Mesendoderm (in vitro differentiated cells): ENCODE measurements around the gene SIAH1.
"Not testable (repeated sequence)": the region's sequence is repeated elsewhere in the genome, so short reads cannot be mapped to it uniquely, and the experiment has no call there.

Source experiments
- DNase-seq: peaks from one replicate; pipeline ENCODE4 v3.0.0; 2013
- H2AK5ac ChIP-seq: 2 replicates; pipeline ENCODE4 v1.6.1; 2013; ENCODE audit warnings: low read length, inconsistent platforms
- H2BK120ac ChIP-seq: 2 replicates; pipeline ENCODE4 v1.6.1; 2013; ENCODE audit warnings: low read depth, mild to moderate bottlenecking, low read length, moderate library complexity, mixed read lengths
- H2BK15ac ChIP-seq: replicated peaks from 2 replicates; pipeline ENCODE4 v1.6.1; 2013; ENCODE audit warnings: low read depth, mild to moderate bottlenecking, moderate library complexity
- H2BK5ac ChIP-seq: 2 replicates; pipeline ENCODE4 v1.6.1; 2013; ENCODE audit warnings: low read length, inconsistent platforms
- H3K18ac ChIP-seq: 2 replicates; pipeline ENCODE4 v1.6.1; 2013; ENCODE audit warnings: mild to moderate bottlenecking, low read length, mixed read lengths
- H3K23ac ChIP-seq: one replicate; pipeline ENCODE4 v1.6.1; 2013; ENCODE audit warnings: low read length
- H3K27ac ChIP-seq: 2 replicates; pipeline ENCODE4 v1.5.1; 2013; ENCODE audit warnings: low read depth, mild to moderate bottlenecking, inconsistent platforms, low read length, moderate library complexity
- H3K27me3 ChIP-seq: 2 replicates; pipeline ENCODE4 v1.6.1; 2013; ENCODE audit warnings: low read length, control low read depth, mild to moderate bottlenecking, inconsistent platforms; ENCODE audit not compliant: insufficient read depth, poor library complexity
- H3K36me3 ChIP-seq: 2 replicates; pipeline ENCODE4 v1.6.1; 2013; ENCODE audit warnings: low read length, inconsistent platforms; ENCODE audit not compliant: control insufficient read depth, insufficient read depth
- H3K4ac ChIP-seq: one replicate; pipeline ENCODE4 v1.6.1; 2013; ENCODE audit warnings: low read depth, mild to moderate bottlenecking, low read length, moderate library complexity
- H3K4me1 ChIP-seq: 2 replicates; pipeline ENCODE4 v1.6.1; 2013; ENCODE audit warnings: low read depth, low read length, inconsistent platforms; ENCODE audit not compliant: control insufficient read depth
- H3K4me2 ChIP-seq: 2 replicates; pipeline ENCODE4 v1.6.1; 2013; ENCODE audit warnings: low read length
- H3K4me3 ChIP-seq: 2 replicates; pipeline ENCODE4 v1.5.1; 2013; ENCODE audit warnings: mild to moderate bottlenecking, low read length
- H3K56ac ChIP-seq: one replicate; pipeline ENCODE4 v1.6.1; 2013; ENCODE audit warnings: low read length
- H3K79me1 ChIP-seq: 2 replicates; pipeline ENCODE4 v1.6.1; 2013; ENCODE audit warnings: low read length, inconsistent platforms
- H3K79me2 ChIP-seq: 2 replicates; pipeline ENCODE4 v1.6.1; 2013; ENCODE audit warnings: mild to moderate bottlenecking, low read length; ENCODE audit not compliant: control insufficient read depth, insufficient read depth
- H3K9ac ChIP-seq: 2 replicates; pipeline ENCODE4 v1.6.1; 2013; ENCODE audit warnings: low read length, inconsistent platforms
- H4K5ac ChIP-seq: one replicate; pipeline ENCODE4 v1.6.1; 2013; ENCODE audit warnings: low read length
- H4K8ac ChIP-seq: one replicate; pipeline ENCODE4 v1.6.1; 2013; ENCODE audit warnings: low read depth, mild to moderate bottlenecking, control low read depth, low read length, moderate library complexity
- WGBS: extraction: QIAGEN DNeasy Blood & Tissue Kit; methylation state at CpG from one replicate; pipeline ENCODE4 v1.1.7; 2013; ENCODE audit warnings: low lambda C conversion rate, missing lambda C conversion rate; ENCODE audit not compliant: insufficient coverage; ENCODE audit errors: extremely low coverage; 5-methylcytosine and 5-hydroxymethylcytosine counted together

The SIAH1 gene

GRCh38 chr16:48359983-48360382 is 25.2 kb downstream of the SIAH1 start:
- Histone ChIP-seq H3K79me1 (peaks cover 7% of the 10 kb centered on the region), H2AK5ac (no peak overlapping the region), H3K79me2 (peaks cover 44% of the 10 kb centered on the region), H3K4me2 (no peak overlapping the region), H4K5ac (no peak overlapping the region), H2BK120ac (no peak overlapping the region), H2BK5ac (no peak overlapping the region), H3K4me3 (no peak overlapping the region), H2BK15ac (no peak overlapping the region), H3K36me3 (no peaks in the 10 kb centered on the region), H3K18ac (no peak overlapping the region), H3K27ac (no peak overlapping the region), H3K23ac (no peak overlapping the region), H3K4ac (no peak overlapping the region), H3K9ac (no peak overlapping the region), H3K56ac (no peak overlapping the region), H4K8ac (peak overlapping the region; percentile 5), H3K4me1 (peaks cover 4% of the 10 kb centered on the region), H3K27me3 (no peaks in the 10 kb centered on the region)
- WGBS: no CpG with 5 or more reads among the region's 2 CpGs
- DNase-seq: no peak

GRCh38 chr16:48358419-48358818 is 26.8 kb downstream of the SIAH1 start:
- Histone ChIP-seq H3K36me3 (no peaks in the 10 kb centered on the region), H3K18ac (no peak overlapping the region), H2BK120ac (no peak overlapping the region), H2BK15ac (no peak overlapping the region), H3K27me3 (no peaks in the 10 kb centered on the region), H2AK5ac (no peak overlapping the region), H3K79me1 (peaks cover 7% of the 10 kb centered on the region), H3K4me3 (no peak overlapping the region), H2BK5ac (no peak overlapping the region), H4K8ac (no peak overlapping the region), H3K4ac (no peak overlapping the region), H3K9ac (no peak overlapping the region), H3K4me2 (no peak overlapping the region), H3K79me2 (peaks cover 31% of the 10 kb centered on the region), H3K56ac (no peak overlapping the region), H3K23ac (no peak overlapping the region), H3K27ac (no peak overlapping the region), H3K4me1 (peaks cover under 1% of the 10 kb centered on the region), H4K5ac (no peak overlapping the region)
- DNase-seq: no peak
- WGBS: no CpG with 5 or more reads among the region's 3 CpGs

- Histone ChIP-seq H3K18ac (no peak overlapping the region), H3K27me3 (no peaks in the 10 kb centered on the region), H3K4me3 (no peak overlapping the region), H3K9ac (no peak overlapping the region), H3K56ac (no peak overlapping the region), H3K4me2 (no peak overlapping the region), H3K27ac (no peak overlapping the region), H3K36me3 (no peaks in the 10 kb centered on the region), H3K4me1 (no peaks in the 10 kb centered on the region), H3K4ac (no peak overlapping the region), H3K79me2 (peaks cover 18% of the 10 kb centered on the region), H3K23ac (no peak overlapping the region), H4K8ac (no peak overlapping the region), H2BK120ac (no peak overlapping the region), H4K5ac (no peak overlapping the region), H2BK5ac (no peak overlapping the region), H3K79me1 (peaks cover 6% of the 10 kb centered on the region), H2AK5ac (no peak overlapping the region), H2BK15ac (no peak overlapping the region)
- WGBS: no CpG with 5 or more reads among the region's 4 CpGs
- DNase-seq: no peak
Measured at GRCh38 chr16:48356633-48357376, 28.4 kb downstream of the SIAH1 start.

- no peak overlapping the region for H2BK15ac ChIP-seq
- no peak overlapping the region for H2BK5ac ChIP-seq
- no peak overlapping the region for H3K23ac ChIP-seq
- peaks cover 7% of the 10 kb centered on the region for H3K79me1 ChIP-seq
- H3K36me3 ChIP-seq: no peaks in the 10 kb centered on the region
- H4K5ac ChIP-seq: no peak overlapping the region
- H3K4ac ChIP-seq: no peak overlapping the region
- H3K4me2 ChIP-seq: no peak overlapping the region
- DNase-seq: no peak
- H2BK120ac ChIP-seq: no peak overlapping the region
- H3K27ac ChIP-seq: no peak overlapping the region
- no peaks in the 10 kb centered on the region for H3K27me3 ChIP-seq
- no peak overlapping the region for H2AK5ac ChIP-seq
- no CpG with 5 or more reads among the region's 11 CpGs for WGBS
- no peak overlapping the region for H3K56ac ChIP-seq
- no peak overlapping the region for H3K18ac ChIP-seq
- H4K8ac ChIP-seq: no peak overlapping the region
- H3K79me2 ChIP-seq: peaks cover 10% of the 10 kb centered on the region
- no peak overlapping the region for H3K4me3 ChIP-seq
- H3K9ac ChIP-seq: no peak overlapping the region
- no peaks in the 10 kb centered on the region for H3K4me1 ChIP-seq
Measured at GRCh38 chr16:48354877-48355855, 30.0 kb downstream of the SIAH1 start.

- not testable (repeated sequence) for H3K36me3 ChIP-seq, H2AK5ac ChIP-seq, DNase-seq, H3K4ac ChIP-seq, H3K9ac ChIP-seq, H3K4me2 ChIP-seq, H3K23ac ChIP-seq, H3K27ac ChIP-seq, H4K8ac ChIP-seq, H3K18ac ChIP-seq, H3K4me1 ChIP-seq, H3K56ac ChIP-seq, H2BK5ac ChIP-seq, H2BK15ac ChIP-seq, H3K79me2 ChIP-seq, H3K79me1 ChIP-seq, H3K27me3 ChIP-seq, H3K4me3 ChIP-seq, H4K5ac ChIP-seq, H2BK120ac ChIP-seq
- no CpG with 5 or more reads among the region's 5 CpGs for WGBS
Measured at GRCh38 chr16:48354385-48354784, 30.8 kb downstream of the SIAH1 start.
